ENCODE data around the gene CCDC198.

Gene CCDC198

GRCh38 chr14:57508756-57509155, 15.1 kb upstream of the CCDC198 start:
- Mint-ChIP-seq H3K9me3 (no peaks in the 10 kb centered on the region), H3K4me1 (peaks cover 10% of the 10 kb centered on the region), H3K4me3 (no peak overlapping the region), H3K27ac (no peak overlapping the region), H3K36me3 (ENCODE audit: low read depth) (no peaks in the 10 kb centered on the region), H3K27me3 (ENCODE audit: low read depth) (no peaks in the 10 kb centered on the region)
- TF ChIP-seq CTCF (IDR thresholded peaks at IDR 0.05; ENCODE audit: unreplicated experiment in 3 of 3) = no peak

DNA sequence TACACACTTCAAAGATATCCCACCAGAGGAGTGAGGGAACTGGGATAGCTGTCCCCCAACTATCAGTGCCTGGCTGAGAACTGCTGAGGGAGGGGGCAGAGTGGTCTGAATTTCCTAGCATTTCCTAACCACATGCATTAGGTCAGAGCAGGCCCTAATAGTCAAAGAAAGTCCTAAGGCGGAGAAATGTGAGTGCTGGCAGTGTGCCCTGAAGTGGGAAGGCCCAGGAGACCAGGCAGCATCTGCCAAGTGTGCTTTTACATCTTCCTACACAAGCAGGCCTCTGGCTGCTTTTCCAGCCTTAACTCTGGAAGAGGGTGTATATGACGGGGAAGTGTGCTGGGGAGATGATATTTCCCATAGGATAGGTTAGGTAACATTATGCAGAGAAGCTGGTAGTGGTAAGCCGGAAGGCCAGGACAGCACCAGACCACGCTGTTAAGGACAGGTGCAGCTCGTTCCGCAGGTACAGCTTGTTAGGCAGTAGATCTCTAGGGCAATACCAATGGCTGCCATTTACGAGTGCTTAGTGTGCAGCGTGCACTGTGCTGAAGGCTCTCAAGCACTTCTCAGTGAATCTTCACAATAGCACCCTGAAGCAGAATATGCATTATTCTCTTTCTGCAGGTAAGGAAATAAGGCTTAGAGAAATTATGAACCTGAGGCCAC, 9.1 kb upstream of the CCDC198 start:
- H3K4me1 Mint-ChIP-seq = peaks cover 20% of the 10 kb centered on the region
- H3K9me3 Mint-ChIP-seq = no peaks in the 10 kb centered on the region
- H3K36me3 Mint-ChIP-seq (ENCODE audit: low read depth) = no peaks in the 10 kb centered on the region
- no peak overlapping the region for H3K4me3 Mint-ChIP-seq
- peak overlapping the region in 2 of 3 experiments; percentile 73 to 89 for H3K27ac Mint-ChIP-seq
- no peak for TF ChIP-seq CTCF (IDR thresholded peaks at IDR 0.05; ENCODE audit: unreplicated experiment in 3 of 3)
- no peaks in the 10 kb centered on the region for H3K27me3 Mint-ChIP-seq (ENCODE audit: low read depth)

- Mint-ChIP-seq H3K4me1 (peaks cover 32% of the 10 kb centered on the region), H3K27ac (peak overlapping the region in 1 of 3 experiments; percentile 89), H3K4me3 (no peak overlapping the region), H3K27me3 (ENCODE audit: low read depth) (no peaks in the 10 kb centered on the region), H3K36me3 (ENCODE audit: low read depth) (no peaks in the 10 kb centered on the region), H3K9me3 (no peaks in the 10 kb centered on the region)
- TF ChIP-seq CTCF (IDR thresholded peaks at IDR 0.05; ENCODE audit: unreplicated experiment in 3 of 3) = no peak
Observed at GRCh38 chr14:57501039-57501557, 7.4 kb upstream of the CCDC198 start.

GRCh38 chr14:57498659-57499058, 5.0 kb upstream of the CCDC198 start:
- Mint-ChIP-seq H3K4me3 (no peak overlapping the region), H3K9me3 (no peaks in the 10 kb centered on the region), H3K27ac (no peak overlapping the region), H3K4me1 (peaks cover 32% of the 10 kb centered on the region), H3K27me3 (ENCODE audit: low read depth) (no peaks in the 10 kb centered on the region), H3K36me3 (ENCODE audit: low read depth) (no peaks in the 10 kb centered on the region)
- no peak for TF ChIP-seq CTCF (IDR thresholded peaks at IDR 0.05; ENCODE audit: unreplicated experiment in 3 of 3)

DNA sequence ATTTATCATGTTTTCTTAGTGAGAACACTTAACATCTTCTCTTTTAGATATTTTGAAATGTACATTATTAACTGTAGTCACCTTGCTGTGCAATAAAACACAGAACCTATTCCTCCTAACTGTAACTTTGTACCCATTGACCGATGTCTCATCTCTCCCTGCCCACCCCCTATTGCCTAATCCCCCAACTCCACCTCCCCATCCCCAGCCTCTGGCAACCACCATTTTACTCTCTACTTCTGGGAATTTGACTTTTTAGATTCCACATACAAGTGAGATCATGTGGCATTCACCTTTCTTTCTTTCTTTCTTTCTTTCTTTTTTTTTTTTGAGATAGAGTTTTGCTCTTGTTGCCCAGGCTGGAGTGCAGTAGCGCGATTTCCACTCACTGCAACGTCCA, 4.4 kb upstream of the CCDC198 start:
- Mint-ChIP-seq H3K36me3 (ENCODE audit: low read depth) (no peaks in the 10 kb centered on the region), H3K4me3 (no peak overlapping the region), H3K27me3 (ENCODE audit: low read depth) (no peaks in the 10 kb centered on the region), H3K9me3 (no peaks in the 10 kb centered on the region), H3K4me1 (peaks cover 38% of the 10 kb centered on the region), H3K27ac (peak overlapping the region; percentile 15 to 93 (median 59))
- no peak for TF ChIP-seq CTCF (IDR thresholded peaks at IDR 0.05; ENCODE audit: unreplicated experiment in 3 of 3)

DNA sequence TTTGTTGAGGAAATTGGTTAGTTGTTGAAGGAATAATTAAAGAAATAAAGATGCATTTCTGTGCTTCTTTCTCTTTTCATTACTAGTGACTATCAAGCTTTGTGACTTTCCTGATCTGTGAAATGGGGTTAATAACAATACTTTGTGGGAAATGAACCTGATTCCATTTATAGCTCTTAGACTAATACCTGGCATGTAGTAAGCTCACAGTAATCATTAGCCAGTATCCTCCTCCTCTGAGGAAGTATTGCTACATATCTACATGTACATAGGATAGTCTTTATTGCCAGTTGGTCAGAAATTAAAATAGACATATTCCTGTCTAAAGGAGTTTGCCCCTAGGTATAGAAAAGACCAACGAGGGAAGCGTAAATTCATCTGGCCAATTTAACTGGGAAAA, 1.8 kb upstream of the CCDC198 start:
- peak overlapping the region; percentile 64 to 97 (median 93) for H3K27ac Mint-ChIP-seq
- H3K4me1 Mint-ChIP-seq = peaks cover 26% of the 10 kb centered on the region
- no peak for TF ChIP-seq CTCF (IDR thresholded peaks at IDR 0.05; ENCODE audit: unreplicated experiment in 3 of 3)
- no peaks in the 10 kb centered on the region for H3K27me3 Mint-ChIP-seq (ENCODE audit: low read depth)
- H3K9me3 Mint-ChIP-seq = no peaks in the 10 kb centered on the region
- H3K36me3 Mint-ChIP-seq (ENCODE audit: low read depth) = no peaks in the 10 kb centered on the region
- no peak overlapping the region for H3K4me3 Mint-ChIP-seq
